GM10248 (cell line): ENCODE results near the gene SEC11C.

Source experiments
- CTCF ChIA-PET: fragments of 300-600 bp; sonication (Branson Sonifier 250); formaldehyde crosslinking; extraction: SDS; loops from one replicate; lab custom pipeline; 2021; ENCODE audit warnings: antibody characterized with exemption; lab: Yijun Ruan, JAX
- POLR2A ChIA-PET: fragments of 350-650 bp; sonication (Branson Sonifier 250); formaldehyde crosslinking; extraction: SDS; loops from one replicate; lab custom pipeline; 2020; ENCODE audit warnings: antibody characterized with exemption; lab: Yijun Ruan, JAX
- DNase-seq: peaks from one replicate; pipeline ENCODE4 v3.0.0; 2012; ENCODE audit errors: extremely low spot score
- CTCF ChIP-seq: IDR thresholded peaks from 2 replicates; pipeline ENCODE4 v1.5.1; 2012; ENCODE audit warnings: mild to moderate bottlenecking, low read depth; ENCODE audit errors: extremely low read depth, missing control alignments, control extremely low read depth

The SEC11C gene

GRCh38 chr18:59197636-59198035, 58.0 kb downstream of the SEC11C start:
- ChIA-PET POLR2A (no interaction called here), CTCF (interaction anchor here (1.7 kb wide), 1 partner anchor 19 kb away, joined by 4 read pairs; no protein-coding TSS in a partner anchor)
- no peak for TF ChIP-seq CTCF
- no peak for DNase-seq

GRCh38 chr18:59198215-59198614, 58.5 kb downstream of the SEC11C start:
- DNase-seq, result no peak
- ChIA-PET POLR2A (no interaction called here), CTCF (interaction anchor here (1.7 kb wide), 1 partner anchor 18 kb away, joined by 4 read pairs; no protein-coding TSS in a partner anchor)
- TF ChIP-seq CTCF, result no peak

GRCh38 chr18:59200787-59201186, 61.1 kb downstream of the SEC11C start:
- no peak for DNase-seq
- CTCF ChIA-PET, result interaction anchor here (1.0 to 1.9 kb wide), 3 partner anchors 10 to 14 kb away, joined by 3 to 6 read pairs (median 4); no protein-coding TSS in a partner anchor
- POLR2A ChIA-PET, result no interaction called here
- TF ChIP-seq CTCF, result no peak

- POLR2A ChIA-PET, result no interaction called here
- TF ChIP-seq CTCF, result no peak
- no peak for DNase-seq
- CTCF ChIA-PET, result interaction anchor here (1.2 to 1.4 kb wide), 2 partner anchors 12 to 29 kb away, joined by 3 to 4 read pairs; no protein-coding TSS in a partner anchor
These were observed 62.7 kb downstream of the SEC11C start for GRCh38 chr18:59202258-59202820.

GRCh38 chr18:59207506-59207905, 67.8 kb downstream of the SEC11C start:
- no peak for TF ChIP-seq CTCF
- ChIA-PET POLR2A (no interaction called here), CTCF (no interaction called here)
- no peak for DNase-seq
